ENCODE results near the gene SELENOK.

DNA sequence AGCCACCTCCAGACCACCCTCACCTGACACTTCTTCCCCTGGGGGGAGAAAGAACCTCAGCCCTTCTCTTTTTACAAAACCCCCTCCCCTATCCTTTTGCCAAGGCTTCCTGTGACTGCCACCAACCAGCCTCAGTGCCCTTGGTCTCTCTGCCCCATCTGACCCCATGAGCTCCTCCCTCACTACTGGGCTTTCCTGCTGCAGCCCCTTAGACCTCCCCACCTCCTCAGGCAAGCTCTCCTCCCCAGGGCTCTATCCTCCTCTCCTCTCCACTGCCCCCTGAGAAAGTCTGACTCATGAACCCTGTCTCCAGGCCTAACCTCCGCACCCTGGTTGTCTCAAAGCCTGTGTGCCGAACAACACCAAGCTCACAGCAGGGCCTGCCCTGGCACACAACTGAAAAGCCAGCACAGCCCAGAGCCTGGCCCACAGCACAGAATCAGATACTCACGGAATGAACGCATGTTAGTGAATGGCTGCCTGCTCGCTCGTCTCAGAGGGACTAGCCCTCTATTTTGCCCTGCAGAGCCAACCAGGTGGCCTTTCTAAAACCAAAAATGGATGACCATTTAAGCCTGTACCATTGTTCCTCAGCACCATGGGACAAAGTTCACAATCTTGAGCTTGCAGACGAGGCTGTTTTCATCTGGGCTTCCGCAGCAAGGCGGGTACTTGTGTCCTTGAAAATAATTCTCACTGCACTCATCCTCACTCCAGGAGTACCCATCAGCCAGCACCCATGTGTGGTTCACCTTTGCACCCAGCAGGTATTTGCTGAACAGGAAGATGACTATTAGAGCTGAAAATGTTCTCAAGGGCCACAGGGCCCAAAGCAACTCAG is 47.2 kb downstream of the SELENOK start:
- no peak for TF ChIP-seq CTCF (IDR thresholded peaks at IDR 0.05; ENCODE audit: extremely low read depth in 1 of 2, insufficient read depth in 1 of 2, low read depth in 1 of 2, low read length in 2 of 2)
- TF ChIP-seq POLR2A (IDR thresholded peaks at IDR 0.05; ENCODE audit: low read depth, low read length): no peak
- no peak for TF ChIP-seq EZH2 (IDR thresholded peaks at IDR 0.05; ENCODE audit: borderline replicate concordance, low read depth, low read length, severe bottlenecking)
- TF ChIP-seq MAX (IDR thresholded peaks at IDR 0.05; ENCODE audit: insufficient read depth, insufficient read length): no peak
- TF ChIP-seq POLR2AphosphoS5 (IDR thresholded peaks at IDR 0.05; ENCODE audit: insufficient read depth, low read depth, low read length): no peak
- no peak for TF ChIP-seq MYC (IDR thresholded peaks at IDR 0.05; ENCODE audit: low read depth, low read length)

Data from endothelial cell of umbilical vein (primary cell).